ENCODE measurements around the gene CNKSR1.

CNKSR1 gene

GRCh38 chr1:26184086-26184485 is 6.8 kb downstream of the CNKSR1 start:
- TF ChIP-seq CTCF (IDR thresholded peaks at IDR 0.05; ENCODE audit: low read depth, low read length): no peak
- no peak overlapping the region for H3K4me3 ChIP-seq (ENCODE audit: low read depth, low read length)
- in situ Hi-C loops (cut with HindIII; ENCODE audit: low sequenced_read_pairs): no loop called here
- no peak for DNase-seq (ENCODE audit: low read depth, low spot score)

DNA sequence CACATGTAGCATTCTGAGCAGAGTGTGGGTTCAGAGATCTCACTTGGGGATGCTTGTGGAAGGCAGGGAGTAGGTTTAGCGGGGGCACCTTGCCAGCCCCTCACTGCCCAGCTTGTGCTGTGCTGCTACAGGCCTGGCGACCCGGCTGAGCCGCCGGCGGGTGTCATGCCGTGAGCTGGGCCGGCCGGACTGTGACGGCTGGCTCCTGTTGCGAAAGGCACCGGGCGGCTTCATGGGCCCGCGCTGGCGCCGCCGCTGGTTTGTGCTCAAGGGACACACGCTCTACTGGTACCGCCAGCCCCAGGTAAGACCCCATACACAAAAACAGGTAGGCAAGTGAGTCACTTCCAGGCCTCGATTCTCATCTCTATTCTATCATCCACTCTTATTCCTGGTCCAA is 7.6 kb downstream of the CNKSR1 start:
- in situ Hi-C loops (cut with HindIII; ENCODE audit: low sequenced_read_pairs): no loop called here
- H3K4me3 ChIP-seq (ENCODE audit: low read depth, low read length): no peak overlapping the region
- DNase-seq (ENCODE audit: low read depth, low spot score): no peak
- no peak for TF ChIP-seq CTCF (IDR thresholded peaks at IDR 0.05; ENCODE audit: low read depth, low read length)

GRCh38 chr1:26187882-26188281 is 10.6 kb downstream of the CNKSR1 start:
- no peak for DNase-seq (ENCODE audit: low read depth, low spot score)
- in situ Hi-C loops (cut with HindIII; ENCODE audit: low sequenced_read_pairs): no loop called here
- no peak overlapping the region for H3K4me3 ChIP-seq (ENCODE audit: low read depth, low read length)
- TF ChIP-seq CTCF (IDR thresholded peaks at IDR 0.05; ENCODE audit: low read depth, low read length): no peak

- in situ Hi-C loops (cut with HindIII; ENCODE audit: low sequenced_read_pairs): no loop called here
- no peak overlapping the region for H3K4me3 ChIP-seq (ENCODE audit: low read depth, low read length)
- TF ChIP-seq CTCF (IDR thresholded peaks at IDR 0.05; ENCODE audit: low read depth, low read length): no peak
- DNase-seq (ENCODE audit: low read depth, low spot score): no peak
Observed at GRCh38 chr1:26188477-26188876, 11.2 kb downstream of the CNKSR1 start.

DNA sequence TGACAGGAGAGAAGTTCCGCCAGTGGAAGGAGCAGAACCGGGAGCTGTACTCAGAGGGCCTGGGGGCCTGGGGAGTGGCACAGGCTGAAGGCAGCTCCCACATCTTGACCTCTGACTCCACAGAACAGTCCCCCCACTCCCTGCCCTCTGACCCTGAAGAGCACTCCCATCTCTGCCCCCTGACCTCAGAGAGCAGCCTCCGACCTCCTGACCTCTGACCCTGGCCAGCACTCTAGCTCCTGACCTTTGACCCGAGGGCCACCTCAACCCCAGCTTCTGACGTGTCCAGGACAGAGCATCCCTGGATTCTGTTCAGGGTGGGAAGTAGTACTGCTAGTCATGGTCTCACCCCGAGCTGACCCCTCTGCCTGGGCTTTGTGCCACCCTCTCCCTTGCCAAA is 12.0 kb downstream of the CNKSR1 start:
- in situ Hi-C loops (cut with HindIII; ENCODE audit: low sequenced_read_pairs): no loop called here

GRCh38 chr1:26189751-26190275 is 12.5 kb downstream of the CNKSR1 start:
- TF ChIP-seq CTCF (IDR thresholded peaks at IDR 0.05; ENCODE audit: low read depth, low read length): no peak
- DNase-seq (ENCODE audit: low read depth, low spot score): no peak
- no peak overlapping the region for H3K4me3 ChIP-seq (ENCODE audit: low read depth, low read length)
- in situ Hi-C loops (cut with HindIII; ENCODE audit: low sequenced_read_pairs): no loop called here

More for the DNA sequence above, 12.0 kb downstream of the CNKSR1 start:
- no peak for TF ChIP-seq CTCF (IDR thresholded peaks at IDR 0.05; ENCODE audit: low read depth, low read length)
- no peak for DNase-seq (ENCODE audit: low read depth, low spot score)
- H3K4me3 ChIP-seq (ENCODE audit: low read depth, low read length): no peak overlapping the region
